ENCODE data around the gene GPD2. TPM values are rescaled to one million over a fixed set of nuclear protein-coding genes. Genes with fewer than 3 reads are reported as not detected.
"Not testable (repeated sequence)": the region's sequence is repeated elsewhere in the genome, so short reads cannot be mapped to it uniquely, and the experiment has no call there.

The GPD2 gene
- total RNA-seq, 4 donors from 2014 or later, result 78.0 to 127 (median 105) TPM

DNA sequence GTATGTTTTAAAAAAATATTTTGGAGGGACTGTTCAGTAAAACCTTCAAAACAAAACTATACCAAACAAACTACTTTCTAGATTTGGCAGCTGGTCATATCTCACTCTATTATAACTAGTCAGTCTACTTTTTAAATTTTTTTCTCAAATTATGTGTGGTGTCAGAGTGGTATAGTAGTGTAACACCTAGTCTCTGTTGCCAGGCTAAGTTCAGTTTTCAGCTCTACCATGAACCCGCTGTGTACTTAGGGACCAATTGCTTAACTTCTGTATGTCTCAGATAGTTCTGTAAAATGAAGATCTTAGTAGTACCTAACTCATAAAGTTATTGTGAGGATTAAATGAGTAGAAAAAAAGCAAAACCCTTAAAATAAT, 54.3 kb downstream of the GPD2 start:
- intact Hi-C loops (cut with DNase I), result no loop called here
- TF ChIP-seq POLR2A (IDR thresholded peaks at IDR 0.05), result no peak
- TF ChIP-seq CTCF (IDR thresholded peaks at IDR 0.05), result no peak
- no peaks in the 10 kb centered on the region for H3K27me3 ChIP-seq
- H3K27ac ChIP-seq, result no peak overlapping the region
- H3K36me3 ChIP-seq, result no peaks in the 10 kb centered on the region
- no peak for DNase-seq
- no peak overlapping the region for H3K4me3 ChIP-seq (replicated peaks in 1 of 3)
- H3K9me3 ChIP-seq, result no peaks in the 10 kb centered on the region
- peaks cover 0 to 12% of the 10 kb centered on the region in 2 donors for H3K4me1 ChIP-seq
- WGBS, 2 donors, result 96 to 98% methylated on average over 1 of the region's 1 CpG

GRCh38 chr2:156491176-156491575, 55.0 kb downstream of the GPD2 start:
- 91 to 92% methylated on average over 2 of the region's 2 CpGs for WGBS, 2 donors
- peaks cover 0 to 12% of the 10 kb centered on the region in 2 donors for H3K4me1 ChIP-seq
- no peak overlapping the region for H3K27ac ChIP-seq
- intact Hi-C loops (cut with DNase I), result no loop called here
- no peaks in the 10 kb centered on the region for H3K36me3 ChIP-seq
- DNase-seq, result no peak
- no peaks in the 10 kb centered on the region for H3K27me3 ChIP-seq
- no peaks in the 10 kb centered on the region for H3K9me3 ChIP-seq
- H3K4me3 ChIP-seq (replicated peaks in 1 of 3), result no peak overlapping the region
- no peak for TF ChIP-seq POLR2A (IDR thresholded peaks at IDR 0.05)
- no peak for TF ChIP-seq CTCF (IDR thresholded peaks at IDR 0.05)

GRCh38 chr2:156492979-156493378, 56.8 kb downstream of the GPD2 start:
- TF ChIP-seq CTCF (IDR thresholded peaks at IDR 0.05), result no peak
- no peak for TF ChIP-seq POLR2A (IDR thresholded peaks at IDR 0.05)

GRCh38 chr2:156495998-156496397, 59.8 kb downstream of the GPD2 start:
- 91% methylated on average over 1 of the region's 1 CpG for WGBS, 2 donors
- H3K36me3 ChIP-seq; H3K4me3 ChIP-seq (replicated peaks in 1 of 3); H3K9me3 ChIP-seq; H3K4me1 ChIP-seq; DNase-seq; intact Hi-C loops (cut with DNase I); H3K27me3 ChIP-seq; H3K27ac ChIP-seq: not testable (repeated sequence)

More at GRCh38 chr2:156492979-156493378, 56.8 kb downstream of the GPD2 start:
- Histone ChIP-seq H3K27me3 (no peaks in the 10 kb centered on the region), H3K4me1 (peaks cover 0 to 12% of the 10 kb centered on the region in 2 donors), H3K27ac (no peak overlapping the region), H3K4me3 (replicated peaks in 1 of 3) (no peak overlapping the region), H3K36me3 (no peaks in the 10 kb centered on the region), H3K9me3 (no peaks in the 10 kb centered on the region)
- DNase-seq, result no peak
- intact Hi-C loops (cut with DNase I), result no loop called here

DNA sequence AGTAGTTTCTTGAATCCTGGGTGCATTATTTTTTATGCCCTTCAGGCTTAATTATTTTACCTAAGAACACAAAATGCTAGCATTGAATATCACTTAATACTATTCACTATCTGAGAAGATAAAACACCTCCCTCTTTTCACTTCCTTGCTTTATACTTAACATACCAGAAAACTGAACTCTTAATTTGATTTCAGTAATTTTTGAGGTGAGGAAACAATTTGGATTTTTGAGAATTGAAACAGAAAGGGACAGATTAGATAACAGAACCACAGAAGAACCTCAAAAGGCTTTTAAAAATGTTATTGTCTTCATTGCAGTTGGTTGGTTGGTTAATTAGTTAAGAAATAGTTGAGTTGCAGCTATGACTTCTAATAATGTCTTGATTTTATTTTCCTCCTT, 69.5 kb downstream of the GPD2 start:
- TF ChIP-seq POLR2A (IDR thresholded peaks at IDR 0.05) (no peak), CTCF (IDR thresholded peaks at IDR 0.05) (no peak)
- Histone ChIP-seq H3K4me1 (no peaks in the 10 kb centered on the region), H3K36me3 (no peaks in the 10 kb centered on the region), H3K27me3 (no peaks in the 10 kb centered on the region), H3K9me3 (no peaks in the 10 kb centered on the region), H3K4me3 (replicated peaks in 1 of 3) (no peak overlapping the region), H3K27ac (no peak overlapping the region)
- intact Hi-C loops (cut with DNase I), result no loop called here
- no peak for DNase-seq

- WGBS, 2 donors, result 100% methylated on average over 1 of the region's 1 CpG
- Histone ChIP-seq H3K36me3 (no peaks in the 10 kb centered on the region), H3K9me3 (no peaks in the 10 kb centered on the region), H3K27me3 (no peaks in the 10 kb centered on the region), H3K27ac (no peak overlapping the region), H3K4me3 (replicated peaks in 1 of 3) (no peak overlapping the region), H3K4me1 (peaks cover 6 to 12% of the 10 kb centered on the region in 2 donors)
- no peak for TF ChIP-seq CTCF (IDR thresholded peaks at IDR 0.05)
- TF ChIP-seq POLR2A (IDR thresholded peaks at IDR 0.05), result no peak
- DNase-seq, result no peak
- intact Hi-C loops (cut with DNase I), result no loop called here
Observed at GRCh38 chr2:156511122-156511521, 74.9 kb downstream of the GPD2 start.
